Retinal pigment epithelial cell (primary cell): ENCODE data around the gene ZNF774.

Experiments used
- DNase-seq: peaks from one replicate; pipeline ENCODE4 v3.0.0-alpha.2; 2010; ENCODE audit warnings: low read depth
- H3K4me3 ChIP-seq: 2 replicates; pipeline ENCODE4 v1.5.1; 2011; ENCODE audit warnings: mild to moderate bottlenecking, low read length, control low read depth, moderate library complexity
- TF ChIP-seq, protein P1 (sequence below): conservative IDR thresholded peaks from 2 replicates; pipeline ENCODE4 v1.5.1; 2011; ENCODE audit warnings: low read depth, low read length, control low read depth, inconsistent platforms

The ZNF774 gene

DNA sequence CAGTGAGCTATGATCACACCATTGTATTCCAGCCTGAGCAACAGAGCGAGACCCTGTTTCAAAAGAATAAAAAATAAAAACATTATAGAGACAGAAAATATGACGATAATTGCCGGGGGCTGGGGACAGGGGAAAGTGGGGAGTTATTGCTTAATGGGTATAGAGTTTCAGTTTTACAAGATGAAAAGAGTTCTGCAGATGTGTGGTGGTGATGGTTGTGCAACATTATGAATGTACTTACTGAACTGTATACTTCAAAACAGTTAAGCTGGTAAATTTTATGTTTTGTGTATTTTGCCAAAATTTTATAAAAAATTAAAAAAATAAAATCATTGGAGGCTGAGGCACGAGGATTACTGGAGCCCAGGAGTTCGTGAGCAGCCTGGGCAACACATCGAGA lies 24.8 kb upstream of the ZNF774 start:
- TF ChIP-seq, protein P1, sequence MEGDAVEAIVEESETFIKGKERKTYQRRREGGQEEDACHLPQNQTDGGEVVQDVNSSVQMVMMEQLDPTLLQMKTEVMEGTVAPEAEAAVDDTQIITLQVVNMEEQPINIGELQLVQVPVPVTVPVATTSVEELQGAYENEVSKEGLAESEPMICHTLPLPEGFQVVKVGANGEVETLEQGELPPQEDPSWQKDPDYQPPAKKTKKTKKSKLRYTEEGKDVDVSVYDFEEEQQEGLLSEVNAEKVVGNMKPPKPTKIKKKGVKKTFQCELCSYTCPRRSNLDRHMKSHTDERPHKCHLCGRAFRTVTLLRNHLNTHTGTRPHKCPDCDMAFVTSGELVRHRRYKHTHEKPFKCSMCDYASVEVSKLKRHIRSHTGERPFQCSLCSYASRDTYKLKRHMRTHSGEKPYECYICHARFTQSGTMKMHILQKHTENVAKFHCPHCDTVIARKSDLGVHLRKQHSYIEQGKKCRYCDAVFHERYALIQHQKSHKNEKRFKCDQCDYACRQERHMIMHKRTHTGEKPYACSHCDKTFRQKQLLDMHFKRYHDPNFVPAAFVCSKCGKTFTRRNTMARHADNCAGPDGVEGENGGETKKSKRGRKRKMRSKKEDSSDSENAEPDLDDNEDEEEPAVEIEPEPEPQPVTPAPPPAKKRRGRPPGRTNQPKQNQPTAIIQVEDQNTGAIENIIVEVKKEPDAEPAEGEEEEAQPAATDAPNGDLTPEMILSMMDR, result no peak
- no peak for DNase-seq
- H3K4me3 ChIP-seq, result no peak overlapping the region

DNA sequence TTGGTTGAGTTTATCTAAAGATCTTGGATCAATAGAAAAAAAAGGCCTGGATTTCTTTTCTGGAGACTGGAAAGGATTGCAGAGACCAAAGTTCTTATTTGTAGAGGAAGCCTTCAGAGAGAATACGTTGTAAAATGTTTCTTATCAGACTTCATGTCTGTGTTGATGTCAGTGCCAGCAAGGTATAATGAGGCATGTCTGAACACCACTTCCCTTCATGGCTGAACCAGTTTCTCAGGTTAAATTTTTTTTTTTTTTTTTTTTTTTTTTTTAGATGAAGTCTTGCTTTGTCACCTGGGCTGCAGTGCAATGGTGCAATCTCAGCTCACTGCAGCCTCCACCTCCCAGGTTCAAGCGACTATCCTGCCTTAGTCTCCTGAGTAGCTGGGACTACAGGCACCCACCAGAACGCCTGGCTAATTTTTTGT lies 17.8 kb upstream of the ZNF774 start:
- TF ChIP-seq, protein P1, result no peak
- no peak overlapping the region for H3K4me3 ChIP-seq
- DNase-seq, result no peak

DNA sequence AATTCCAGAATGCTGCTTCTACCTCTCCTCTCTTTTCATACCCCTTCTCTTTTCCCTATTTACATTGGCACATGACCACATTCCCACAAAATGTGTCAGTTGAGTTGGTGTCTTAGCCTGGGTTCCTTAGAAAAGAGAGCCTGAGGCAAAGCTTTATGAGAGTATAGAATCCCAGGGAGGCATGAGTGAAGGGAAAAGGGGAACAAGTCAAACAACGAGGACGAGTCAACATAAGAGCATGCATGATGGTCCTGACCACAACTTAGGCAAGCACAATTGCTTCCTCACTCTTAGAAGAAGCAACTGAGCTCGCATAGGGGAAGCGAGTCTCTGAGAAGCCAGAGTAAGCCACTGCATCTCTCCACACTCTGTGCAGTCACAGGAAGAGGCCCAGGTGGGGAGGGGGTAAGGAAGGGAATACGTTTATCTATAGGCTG lies 15.4 kb upstream of the ZNF774 start:
- TF ChIP-seq, protein P1, result no peak
- H3K4me3 ChIP-seq, result no peak overlapping the region
- no peak for DNase-seq

DNA sequence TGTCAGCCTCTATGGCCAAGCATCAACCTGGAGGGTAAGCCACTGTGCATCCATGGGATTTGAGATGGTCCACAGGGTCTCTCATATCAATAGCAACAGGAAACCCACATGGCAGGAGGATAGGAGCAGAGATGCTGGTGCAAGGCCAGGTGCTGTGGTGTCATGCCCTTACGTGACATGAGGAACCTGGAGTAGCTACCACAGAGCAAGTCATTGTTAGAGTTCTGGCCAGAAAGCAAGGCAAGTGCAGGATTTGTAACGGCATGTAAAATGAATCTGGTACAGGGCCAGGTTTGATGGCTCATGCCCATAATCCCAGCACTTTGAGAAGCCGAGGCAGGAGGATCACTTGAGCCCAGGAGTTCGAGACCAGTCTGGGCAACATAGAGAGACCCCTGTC lies 14.8 kb upstream of the ZNF774 start:
- no peak for DNase-seq
- TF ChIP-seq, protein P1, result no peak
- H3K4me3 ChIP-seq, result no peak overlapping the region

DNA sequence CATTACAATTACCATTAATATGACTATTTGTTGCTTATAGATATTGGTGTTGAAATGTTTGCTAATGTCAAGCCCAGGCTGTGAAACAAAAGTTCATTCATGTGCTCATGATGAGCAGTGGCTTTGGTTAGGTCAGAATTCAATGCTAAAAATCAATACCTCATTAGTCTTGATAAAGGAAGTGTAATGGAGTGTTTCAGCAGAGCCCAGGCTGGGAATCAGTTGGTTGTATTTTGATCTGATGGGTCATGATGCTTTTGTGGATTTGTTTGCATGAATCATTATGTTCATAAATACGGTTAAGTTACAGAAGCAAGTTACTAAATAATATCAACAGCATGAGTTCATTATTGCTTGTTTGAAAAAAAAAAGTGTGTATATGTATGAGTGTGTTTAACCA lies 13.6 kb upstream of the ZNF774 start:
- TF ChIP-seq, protein P1, result no peak
- H3K4me3 ChIP-seq, result no peak overlapping the region
- DNase-seq, result no peak

DNA sequence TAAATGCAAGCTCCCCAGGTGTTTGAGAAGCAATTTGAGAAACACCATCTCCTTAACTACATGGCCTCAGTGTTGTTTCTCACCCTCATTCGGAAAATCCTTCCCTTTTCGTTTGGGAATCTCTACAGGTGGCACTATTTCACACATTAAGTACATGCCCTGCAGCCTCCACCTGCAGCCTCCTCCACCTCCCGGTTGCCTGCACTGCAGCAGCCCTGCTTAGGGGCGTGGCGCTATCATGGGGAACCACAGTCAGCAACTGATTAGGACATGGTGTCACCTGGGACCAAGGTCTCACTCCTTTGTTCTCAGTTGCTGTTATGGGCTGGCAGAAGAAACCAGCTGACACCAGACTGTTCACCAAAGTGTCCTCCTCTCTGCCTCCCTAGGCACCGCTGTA lies 11.7 kb upstream of the ZNF774 start:
- no peak overlapping the region for H3K4me3 ChIP-seq
- TF ChIP-seq, protein P1, result no peak
- no peak for DNase-seq

DNA sequence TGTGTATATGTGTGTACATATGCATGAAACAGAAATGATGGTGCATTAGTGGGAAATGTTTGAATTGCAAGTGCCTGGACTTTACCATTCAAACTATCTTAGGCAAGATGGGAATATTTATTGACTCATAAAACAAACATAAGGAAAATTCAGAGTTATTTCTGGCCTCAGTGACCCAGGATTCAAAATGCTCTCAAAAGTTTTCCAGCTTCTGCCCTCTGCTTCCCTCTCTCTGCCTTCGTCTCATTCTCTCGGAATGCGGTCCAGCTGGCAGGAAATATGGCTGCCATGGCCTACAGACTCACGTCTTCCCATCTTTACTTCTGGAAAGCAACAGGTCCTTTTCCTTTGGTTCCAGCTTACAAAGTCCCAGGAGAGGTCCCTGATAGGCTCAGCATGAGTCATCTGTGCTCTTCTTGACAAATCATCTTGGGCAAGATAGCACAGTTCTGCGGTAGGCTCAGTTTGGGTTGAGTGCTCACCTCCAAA lies 8.7 kb upstream of the ZNF774 start:
- DNase-seq, result no peak
- TF ChIP-seq, protein P1, result no peak
- no peak overlapping the region for H3K4me3 ChIP-seq
